Loucy (cell line): ENCODE measurements around the gene ACSF3.

Experiments
- H2AFZ ChIP-seq: fragments of 200-600 bp; sonication (generic); 2 replicates; pipeline ENCODE4 v1.6.0; 2016; ENCODE audit warnings: antibody characterized with exemption, mild to moderate bottlenecking, low read length, moderate library complexity
- H3F3A ChIP-seq: fragments of 200-600 bp; 2 replicates; pipeline ENCODE4 v1.6.0; 2016; ENCODE audit warnings: antibody characterized with exemption, low read depth, mild to moderate bottlenecking
- H3K27me3 ChIP-seq: fragments of 200-600 bp; sonication (generic); 2 replicates; pipeline ENCODE4 v1.6.1; 2014; ENCODE audit warnings: low read length, mild to moderate bottlenecking; ENCODE audit not compliant: insufficient read depth, poor library complexity, severe bottlenecking
- H3K36me3 ChIP-seq: fragments of 200-600 bp; sonication (generic); 2 replicates; pipeline ENCODE4 v1.6.1; 2016; ENCODE audit warnings: low read length; ENCODE audit not compliant: insufficient read depth
- H3K4me1 ChIP-seq: fragments of 200-600 bp; sonication (generic); 2 replicates; pipeline ENCODE4 v1.5.1; 2014; ENCODE audit warnings: low read length, mild to moderate bottlenecking; ENCODE audit not compliant: insufficient read depth, poor library complexity, severe bottlenecking
- H3K4me2 ChIP-seq: fragments of 200-600 bp; sonication (generic); 2 replicates; pipeline ENCODE4 v1.6.0; 2014; ENCODE audit warnings: antibody characterized with exemption, low read length, low read depth, mild to moderate bottlenecking; ENCODE audit not compliant: poor library complexity, severe bottlenecking
- H3K4me3 ChIP-seq: fragments of 200-600 bp; sonication (generic); 2 replicates; pipeline ENCODE4 v1.5.1; 2014; ENCODE audit warnings: low read length, mild to moderate bottlenecking, mixed read lengths; ENCODE audit not compliant: poor library complexity, severe bottlenecking
- H3K79me2 ChIP-seq: fragments of 200-600 bp; sonication (generic); 2 replicates; pipeline ENCODE4 v1.6.1; 2014; ENCODE audit warnings: low read length; ENCODE audit not compliant: insufficient read depth
- H3K9ac ChIP-seq: fragments of 200-600 bp; sonication (generic); 2 replicates; pipeline ENCODE4 v1.6.0; 2014; ENCODE audit warnings: mild to moderate bottlenecking, low read depth, low read length, moderate library complexity; ENCODE audit not compliant: poor library complexity, severe bottlenecking
- H3K9me2 ChIP-seq: fragments of 200-600 bp; sonication (generic); replicated peaks from 2 replicates; pipeline ENCODE4 v1.6.1; 2016; ENCODE audit warnings: low read depth, low read length, mixed read lengths
- H3K9me3 ChIP-seq: fragments of 200-600 bp; sonication (generic); 2 replicates; pipeline ENCODE4 v1.6.1; 2014; ENCODE audit warnings: mild to moderate bottlenecking, antibody characterized with exemption, low read length, low read depth; ENCODE audit not compliant: insufficient read depth
- H4K20me1 ChIP-seq: fragments of 200-600 bp; sonication (generic); 2 replicates; pipeline ENCODE4 v1.6.0; 2014; ENCODE audit warnings: antibody characterized with exemption, low read length, mild to moderate bottlenecking; ENCODE audit not compliant: insufficient read depth, poor library complexity, severe bottlenecking
- CTCF ChIP-seq: fragments of 200-600 bp; sonication (generic); conservative IDR thresholded peaks from 2 replicates; pipeline ENCODE4 v1.5.1; 2014; ENCODE audit warnings: mild to moderate bottlenecking, antibody characterized with exemption, low read length
- EZH2phosphoT487 ChIP-seq: fragments of 200-600 bp; IDR thresholded peaks from 2 replicates; pipeline ENCODE4 v1.6.1; 2018; ENCODE audit warnings: antibody characterized with exemption, mild to moderate bottlenecking, moderate library complexity, borderline replicate concordance

Gene ACSF3

DNA sequence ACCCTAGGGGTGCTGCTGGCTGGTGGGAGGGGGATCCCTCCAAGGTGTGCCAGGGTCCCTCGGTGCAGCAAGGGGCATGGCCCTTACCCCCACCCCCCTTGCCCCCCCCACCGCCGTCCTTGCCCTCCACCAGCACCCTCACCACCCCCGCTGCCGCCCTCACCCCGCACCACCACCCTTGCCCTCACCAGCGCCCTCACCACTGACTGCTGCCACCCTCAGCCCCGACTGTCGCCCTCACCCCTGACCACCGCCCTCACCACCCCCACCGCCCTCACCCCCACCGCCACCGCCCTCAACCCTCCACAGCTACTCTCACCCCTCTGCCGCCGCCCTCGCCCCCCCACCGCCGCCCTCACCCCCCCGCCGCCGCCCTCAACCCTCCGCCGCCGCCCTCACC, 23.1 kb upstream of the ACSF3 start:
- H3F3A ChIP-seq: no peaks in the 10 kb centered on the region
- no peaks in the 10 kb centered on the region for H3K27me3 ChIP-seq
- no peaks in the 10 kb centered on the region for H3K36me3 ChIP-seq
- no peaks in the 10 kb centered on the region for H3K79me2 ChIP-seq
- no peaks in the 10 kb centered on the region for H3K4me1 ChIP-seq
- TF ChIP-seq CTCF: no peak
- no peak for TF ChIP-seq EZH2phosphoT487
- H2AFZ ChIP-seq: no peak overlapping the region
- H3K4me3 ChIP-seq: no peak overlapping the region
- H3K9ac ChIP-seq: no peak overlapping the region
- H4K20me1 ChIP-seq: no peaks in the 10 kb centered on the region
- no peak overlapping the region for H3K4me2 ChIP-seq
- H3K9me3 ChIP-seq: no peaks in the 10 kb centered on the region; the same call in 1 of the 2 replicates
- H3K9me2 ChIP-seq: no peaks in the 10 kb centered on the region

GRCh38 chr16:89071686-89072547, 21.7 kb upstream of the ACSF3 start:
- H3K9me3 ChIP-seq: no peaks in the 10 kb centered on the region; the same call in 1 of the 2 replicates
- no peak overlapping the region for H3K4me2 ChIP-seq
- no peaks in the 10 kb centered on the region for H3K9me2 ChIP-seq
- no peaks in the 10 kb centered on the region for H3K79me2 ChIP-seq
- no peak overlapping the region for H3K9ac ChIP-seq
- H3K27me3 ChIP-seq: no peaks in the 10 kb centered on the region
- no peak for TF ChIP-seq CTCF
- no peak for TF ChIP-seq EZH2phosphoT487
- H3F3A ChIP-seq: no peaks in the 10 kb centered on the region
- no peak overlapping the region for H2AFZ ChIP-seq
- no peaks in the 10 kb centered on the region for H3K36me3 ChIP-seq
- H3K4me1 ChIP-seq: no peaks in the 10 kb centered on the region
- H4K20me1 ChIP-seq: no peaks in the 10 kb centered on the region
- no peak overlapping the region for H3K4me3 ChIP-seq

- H3K27me3 ChIP-seq: no peaks in the 10 kb centered on the region
- no peaks in the 10 kb centered on the region for H3K79me2 ChIP-seq
- no peaks in the 10 kb centered on the region for H3K4me1 ChIP-seq
- H3K4me2 ChIP-seq: no peak overlapping the region
- H3K9me2 ChIP-seq: no peaks in the 10 kb centered on the region
- no peak overlapping the region for H3K4me3 ChIP-seq
- H3K9ac ChIP-seq: no peak overlapping the region
- no peak overlapping the region for H2AFZ ChIP-seq
- H3F3A ChIP-seq: no peaks in the 10 kb centered on the region
- H4K20me1 ChIP-seq: no peaks in the 10 kb centered on the region
- no peaks in the 10 kb centered on the region for H3K36me3 ChIP-seq
- H3K9me3 ChIP-seq: no peaks in the 10 kb centered on the region; the same call in 1 of the 2 replicates
- TF ChIP-seq CTCF (no peak), EZH2phosphoT487 (no peak)
Observed at GRCh38 chr16:89072548-89073130, 21.0 kb upstream of the ACSF3 start.
